Measurements from ENCODE around the gene ATP11A.

ATP11A gene

GRCh38 chr13:112821340-112822055, 131.7 kb downstream of the ATP11A start:
- no peak for DNase-seq (ENCODE audit: low read depth)

DNA sequence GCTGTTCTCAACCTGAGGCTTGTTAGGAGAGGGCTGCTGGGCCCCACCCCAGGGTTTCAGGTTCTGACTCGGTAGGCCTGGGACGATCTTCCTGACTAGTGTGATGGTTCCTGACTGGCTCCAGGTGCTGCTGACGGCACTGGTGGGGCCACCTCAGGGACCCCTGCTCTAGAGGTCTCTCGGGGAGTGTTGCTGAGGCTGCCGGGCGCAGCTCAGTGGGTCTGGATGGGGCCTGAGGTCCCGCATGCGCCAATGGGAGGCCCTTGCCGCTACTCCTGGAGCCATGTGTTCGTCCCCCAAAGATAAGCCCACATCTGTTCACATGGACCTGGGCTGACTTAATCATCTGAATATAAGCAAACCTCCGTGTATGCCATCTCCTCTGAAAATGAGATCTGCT, 133.0 kb downstream of the ATP11A start:
- no peak for DNase-seq (ENCODE audit: low read depth)

DNA sequence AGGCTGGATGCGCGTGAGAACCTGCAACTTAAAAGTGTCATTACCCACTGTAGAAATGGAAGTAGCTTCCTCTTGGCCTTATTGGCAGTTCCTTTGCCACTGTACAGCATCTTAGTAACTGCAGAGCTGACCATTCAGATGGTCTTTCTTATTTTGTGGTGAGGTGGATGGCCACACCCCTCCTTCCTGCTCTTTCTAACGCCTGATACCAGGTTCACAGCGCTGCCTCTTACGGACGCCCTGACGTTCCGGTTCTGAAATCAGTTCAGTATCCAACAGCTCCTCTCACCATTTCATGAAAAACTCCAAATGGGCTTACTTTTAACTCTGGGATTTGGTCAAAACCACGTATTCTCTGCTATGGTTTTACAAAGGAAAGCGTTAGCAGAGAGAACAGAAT, 134.6 kb downstream of the ATP11A start:
- DNase-seq (ENCODE audit: low read depth) = no peak

DNA sequence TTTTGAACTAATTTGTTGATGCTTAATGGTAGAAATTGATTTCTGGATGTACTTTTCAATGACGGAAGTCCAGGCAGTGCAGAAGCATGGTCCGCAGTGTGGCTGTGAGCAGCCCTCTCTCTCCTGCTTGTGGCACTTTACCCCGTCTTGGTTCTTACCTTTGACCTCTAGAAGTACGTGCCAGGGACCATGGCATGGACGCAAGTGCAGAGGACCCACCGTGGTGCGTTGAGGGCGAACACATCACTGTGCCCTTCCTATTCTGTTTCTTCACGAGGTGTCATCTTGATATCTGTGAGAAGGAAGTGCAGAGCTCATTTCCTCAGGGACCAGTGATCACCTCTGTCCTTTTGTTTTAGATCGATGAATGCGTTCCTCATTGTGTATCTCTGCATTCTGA, 135.2 kb downstream of the ATP11A start:
- DNase-seq (ENCODE audit: low read depth) = no peak

- DNase-seq (ENCODE audit: low read depth) = no peak
Observed at GRCh38 chr13:112825875-112826274, 136.0 kb downstream of the ATP11A start.

DNA sequence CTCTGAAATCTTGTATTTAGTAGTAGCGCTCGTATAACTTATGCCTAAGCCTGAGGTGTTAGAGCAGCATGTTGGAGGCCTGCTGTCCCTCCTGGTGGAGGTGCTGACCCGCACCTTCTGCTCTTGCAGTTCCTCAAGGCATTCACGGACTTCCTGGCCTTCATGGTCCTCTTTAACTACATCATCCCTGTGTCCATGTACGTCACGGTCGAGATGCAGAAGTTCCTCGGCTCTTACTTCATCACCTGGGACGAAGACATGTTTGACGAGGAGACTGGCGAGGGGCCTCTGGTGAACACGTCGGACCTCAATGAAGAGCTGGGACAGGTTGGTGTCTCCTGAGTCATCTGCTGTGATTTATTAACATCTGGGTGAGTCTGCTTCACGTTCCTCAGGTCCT, 136.7 kb downstream of the ATP11A start:
- DNase-seq (ENCODE audit: low read depth) = no peak

GRCh38 chr13:112828082-112828699, 138.4 kb downstream of the ATP11A start:
- DNase-seq (ENCODE audit: low read depth) = no peak

GRCh38 chr13:112828756-112829155, 138.9 kb downstream of the ATP11A start:
- DNase-seq (ENCODE audit: low read depth) = no peak

GRCh38 chr13:112831196-112831595, 141.4 kb downstream of the ATP11A start:
- DNase-seq (ENCODE audit: low read depth) = no peak

DNA sequence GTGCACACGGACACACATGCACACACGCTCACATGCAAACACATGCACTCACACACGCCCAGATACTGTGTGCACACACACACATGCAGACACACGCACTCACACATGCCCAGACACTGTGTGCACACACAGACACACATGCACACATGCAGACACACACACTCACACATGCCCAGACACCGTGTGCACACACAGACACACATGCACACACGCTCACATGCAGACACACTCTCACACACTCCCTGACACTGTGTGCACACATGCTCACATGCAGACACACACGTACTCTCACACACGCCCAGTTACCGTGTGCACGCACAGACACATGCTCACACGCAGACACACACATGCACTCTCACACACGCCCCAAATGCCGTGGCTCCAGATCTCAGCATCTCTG, 142.0 kb downstream of the ATP11A start:
- DNase-seq (ENCODE audit: low read depth) = no peak

GRCh38 chr13:112832811-112833210, 143.0 kb downstream of the ATP11A start:
- DNase-seq (ENCODE audit: low read depth) = no peak

GRCh38 chr13:112833551-112834257, 143.9 kb downstream of the ATP11A start:
- no peak for DNase-seq (ENCODE audit: low read depth)

GRCh38 chr13:112835344-112835743, 145.5 kb downstream of the ATP11A start:
- no peak for DNase-seq (ENCODE audit: low read depth)

GRCh38 chr13:112835796-112836195, 146.0 kb downstream of the ATP11A start:
- DNase-seq (ENCODE audit: low read depth) = no peak

- no peak for DNase-seq (ENCODE audit: low read depth)
Observed at GRCh38 chr13:112836940-112837339, 147.1 kb downstream of the ATP11A start.

DNA sequence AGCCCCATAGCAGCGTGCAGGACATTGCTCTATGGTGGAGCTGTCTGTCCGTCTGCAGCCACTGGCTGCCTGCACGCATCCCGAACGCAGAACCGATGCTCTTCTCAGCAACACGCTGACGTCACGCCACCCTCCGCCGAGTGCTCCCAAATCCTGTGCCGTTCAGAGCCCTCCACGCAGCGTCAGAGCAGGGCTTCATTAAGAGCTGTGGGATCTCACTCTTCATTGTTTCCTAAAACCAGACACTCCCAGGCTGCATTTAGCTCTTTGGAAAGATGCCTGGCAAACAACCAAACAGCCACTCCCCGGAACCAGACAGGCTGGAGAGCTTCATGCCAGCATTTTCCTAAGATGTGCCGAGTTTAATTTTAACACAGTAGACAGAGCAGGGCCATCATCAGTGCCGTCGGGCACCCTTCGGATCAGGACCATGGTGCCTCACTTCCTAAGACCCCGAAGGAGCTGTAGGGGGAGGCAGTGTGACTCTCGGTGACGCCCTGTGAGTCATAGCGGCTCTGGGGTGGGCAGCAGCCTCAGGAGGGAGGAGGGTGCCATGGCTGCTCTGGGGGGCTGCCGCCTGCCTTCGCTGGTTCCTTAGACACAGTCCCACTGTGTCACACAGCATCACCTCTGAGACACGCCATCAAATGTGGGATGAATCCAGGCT, 147.7 kb downstream of the ATP11A start:
- no peak for DNase-seq (ENCODE audit: low read depth)

DNA sequence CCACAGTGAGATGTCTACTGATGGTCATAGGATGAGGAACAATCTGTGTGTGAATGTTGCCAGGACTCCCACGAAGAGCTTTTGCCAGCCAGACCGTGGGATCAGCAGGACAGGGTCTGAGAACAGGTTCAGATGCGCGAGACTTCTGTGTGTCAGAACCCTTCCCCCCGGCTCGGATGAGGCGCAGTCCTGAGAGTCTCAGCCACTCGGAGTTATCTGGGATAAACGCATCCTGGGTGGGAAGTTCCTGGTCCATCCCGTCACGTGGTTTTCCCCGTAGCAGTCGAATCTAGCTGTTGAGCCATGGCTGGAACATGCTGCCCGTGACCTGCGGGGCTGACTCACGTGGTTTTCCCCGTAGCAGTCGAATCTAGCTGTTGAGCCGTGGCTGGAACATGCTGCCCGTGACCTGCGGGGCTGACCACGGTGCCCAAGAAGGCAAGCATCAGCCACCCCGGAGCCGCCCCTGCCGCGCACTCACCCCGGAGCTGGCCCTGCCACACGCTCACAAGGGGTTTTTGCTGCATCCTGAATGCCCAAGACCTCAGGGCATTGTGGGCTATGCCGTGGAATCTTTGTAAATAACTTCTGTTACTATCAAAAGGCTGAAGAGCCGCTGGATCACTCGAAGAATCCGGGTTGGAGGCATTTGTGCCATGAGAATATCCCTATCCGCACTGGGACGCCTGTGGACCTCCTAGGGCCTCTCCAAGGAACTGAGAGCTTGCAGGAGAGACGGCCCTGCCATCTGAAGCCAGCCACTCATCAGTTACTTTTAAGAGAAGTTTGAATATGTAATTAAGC, 148.4 kb downstream of the ATP11A start:
- DNase-seq (ENCODE audit: low read depth) = no peak

- DNase-seq (ENCODE audit: low read depth) = no peak
Observed at GRCh38 chr13:112838842-112839117, 148.9 kb downstream of the ATP11A start.

- no peak for DNase-seq (ENCODE audit: low read depth)
Observed at GRCh38 chr13:112839356-112840105, 149.7 kb downstream of the ATP11A start.

GRCh38 chr13:112840472-112841302, 150.8 kb downstream of the ATP11A start:
- no peak for DNase-seq (ENCODE audit: low read depth)
